Colonic mucosa (tissue), 4 donors: ENCODE data around the gene NTMT1. TPM values are rescaled to one million over a fixed set of nuclear protein-coding genes. Genes with fewer than 3 reads are reported as not detected.

Experiments
- DNase-seq: peaks from one replicate; pipeline ENCODE4 v3.0.0-alpha.2; 2020
- H3K27ac ChIP-seq: fragments of 200-600 bp; one replicate; pipeline ENCODE4 v1.8.0; 2021
- H3K27me3 ChIP-seq: fragments of 200-600 bp; one replicate; pipeline ENCODE4 v1.8.0; 2021
- H3K36me3 ChIP-seq: fragments of 200-600 bp; one replicate; pipeline ENCODE4 v1.8.0; 2021
- H3K4me1 ChIP-seq: fragments of 200-600 bp; one replicate; pipeline ENCODE4 v1.8.0; 2021; ENCODE audit warnings: mild to moderate bottlenecking
- H3K4me3 ChIP-seq: fragments of 200-600 bp; one replicate; pipeline ENCODE4 v1.8.0; 2021
- H3K9ac ChIP-seq, 2 donors: one replicate each; pipeline ENCODE4 v1.7.0; 2013; ENCODE audit warnings: control low read depth in 2 of 2, low read depth in 2 of 2, low read length in 2 of 2
- H3K9me3 ChIP-seq: fragments of 200-600 bp; one replicate; pipeline ENCODE4 v1.8.0; 2021
- CTCF ChIP-seq: fragments of 200-600 bp; IDR thresholded peaks from one replicate; pipeline ENCODE4 v1.8.0; 2022; ENCODE audit warnings: antibody characterized with exemption, mild to moderate bottlenecking
- intact Hi-C: fragments of 100-400 bp; cut with DNase I; formaldehyde crosslinking; loops from one replicate; pipeline ENCODE4 v1.14.1; 2022
- total RNA-seq, 2 donors: library from RNA; stranded (reverse); fragmentation: NEBNext Ultra II Directional in 1 of 2; extraction: Animal tissue kit (Norgen Biotek cat#: 25700) in 1 of 2; gene quantifications; one replicate each; pipeline ENCODE4 v1.2.1, GENCODE V29; 2021
- donor health status: healthy.
- donor health status: DM: no; HTN: no; CAD: no.
- donor health status: DM: no; HTN: no; CAD: no.

NTMT1 gene
- total RNA-seq, 2 donors from 2014 or later: 25.3 to 50.2 TPM

- Histone ChIP-seq H3K4me1 (peaks cover 8% of the 10 kb centered on the region), H3K27me3 (no peaks in the 10 kb centered on the region), H3K36me3 (no peaks in the 10 kb centered on the region), H3K4me3 (peak overlapping the region; percentile 57), H3K27ac (peak overlapping the region; percentile 79), H3K9ac (peak overlapping the region; percentile 77 to 88), H3K9me3 (no peaks in the 10 kb centered on the region)
- no peak for DNase-seq
- no peak for TF ChIP-seq CTCF
- intact Hi-C loops: loop anchor here (2.0 kb wide), 2 partner anchors 437 to 473 kb away; no protein-coding TSS in a partner anchor
Measured at GRCh38 chr9:129610213-129610472, 15.8 kb upstream of the NTMT1 start.

- Histone ChIP-seq H3K9me3 (no peaks in the 10 kb centered on the region), H3K4me3 (peak overlapping the region; percentile 57), H3K9ac (peak overlapping the region; percentile 77 to 88), H3K27me3 (no peaks in the 10 kb centered on the region), H3K4me1 (peaks cover 8% of the 10 kb centered on the region), H3K27ac (peak overlapping the region; percentile 79), H3K36me3 (no peaks in the 10 kb centered on the region)
- TF ChIP-seq CTCF: peak; percentile 89
- intact Hi-C loops: loop anchor here (2.0 kb wide), 2 partner anchors 438 to 474 kb away; no protein-coding TSS in a partner anchor
- DNase-seq: peak; percentile 83
Measured at GRCh38 chr9:129610473-129611306, 15.3 kb upstream of the NTMT1 start.

- peak overlapping the region; percentile 57 for H3K4me3 ChIP-seq
Measured at GRCh38 chr9:129611307-129611800, 14.6 kb upstream of the NTMT1 start.

DNA sequence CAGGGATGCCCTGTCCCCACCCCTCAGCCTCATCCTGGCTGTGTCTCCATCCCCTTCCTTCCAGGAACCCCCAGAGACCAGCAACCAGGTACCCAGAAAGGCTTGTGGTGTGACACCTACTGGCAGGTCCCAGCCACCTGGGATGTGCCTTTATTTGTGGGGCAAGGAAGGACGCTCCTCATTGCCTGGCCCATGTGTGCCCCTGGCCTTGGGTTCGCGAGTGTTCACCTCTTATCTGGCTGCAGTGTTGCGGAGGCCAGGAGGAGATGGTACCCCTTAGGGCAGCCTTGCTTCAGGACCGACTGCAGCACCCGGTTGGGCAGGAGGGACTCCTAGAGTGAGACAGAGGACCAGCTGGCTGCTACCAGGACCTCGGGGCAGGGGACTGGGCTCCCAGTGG is 13.8 kb upstream of the NTMT1 start:
- no peak for TF ChIP-seq CTCF
- no peak for DNase-seq
- no peaks in the 10 kb centered on the region for H3K36me3 ChIP-seq
- no peak overlapping the region for H3K27ac ChIP-seq
- H3K9me3 ChIP-seq: no peaks in the 10 kb centered on the region
- no peak overlapping the region for H3K4me3 ChIP-seq
- intact Hi-C loops: no loop called here
- H3K9ac ChIP-seq: no peak overlapping the region
- H3K4me1 ChIP-seq: peaks cover 8% of the 10 kb centered on the region
- H3K27me3 ChIP-seq: no peaks in the 10 kb centered on the region

More at GRCh38 chr9:129611307-129611800, 14.6 kb upstream of the NTMT1 start:
- Histone ChIP-seq H3K27ac (no peak overlapping the region), H3K27me3 (no peaks in the 10 kb centered on the region), H3K9ac (peak overlapping the region; percentile 77 to 88), H3K9me3 (no peaks in the 10 kb centered on the region), H3K4me1 (peaks cover 8% of the 10 kb centered on the region), H3K36me3 (no peaks in the 10 kb centered on the region)
- no peak for TF ChIP-seq CTCF
- DNase-seq: no peak
- intact Hi-C loops: loop anchor here (2.0 kb wide), 2 partner anchors 439 to 475 kb away; no protein-coding TSS in a partner anchor

DNA sequence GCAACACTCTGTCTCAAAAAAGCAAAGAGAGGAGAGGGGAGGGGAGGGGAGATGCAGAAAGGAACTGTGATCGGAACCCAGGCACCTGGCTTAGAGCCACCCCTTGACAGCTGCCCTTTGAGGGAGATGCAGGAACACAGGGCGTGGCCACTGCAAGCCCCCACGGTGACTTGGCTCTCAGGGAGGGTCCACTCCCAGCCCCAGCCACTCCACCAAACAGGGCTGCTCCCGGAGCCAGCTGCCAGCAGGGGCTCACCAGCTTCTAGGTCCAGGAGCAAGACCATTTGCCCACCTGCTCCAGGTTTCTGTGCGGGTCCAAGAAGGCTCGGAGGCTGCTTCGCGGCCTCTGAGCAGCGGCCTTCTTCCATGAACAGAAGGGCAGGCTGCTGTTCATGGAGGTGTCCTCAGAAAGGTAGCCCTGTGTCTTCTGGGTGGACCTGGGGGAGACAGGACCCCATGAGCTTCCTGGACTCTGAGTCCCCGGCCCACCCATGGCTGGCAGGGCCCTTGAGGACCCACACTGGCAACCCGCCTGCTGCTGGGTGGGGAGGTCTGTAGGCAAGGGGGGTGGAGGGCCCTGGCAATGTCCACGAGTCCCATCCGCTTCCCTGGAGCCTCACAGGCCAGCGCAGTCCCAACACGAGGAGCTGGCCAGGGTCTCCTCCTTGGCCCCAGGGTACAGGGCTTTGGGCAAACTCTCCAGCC is 13.0 kb upstream of the NTMT1 start:
- Histone ChIP-seq H3K4me1 (peaks cover 8% of the 10 kb centered on the region), H3K4me3 (no peak overlapping the region), H3K27ac (no peak overlapping the region), H3K9me3 (no peaks in the 10 kb centered on the region), H3K27me3 (no peaks in the 10 kb centered on the region), H3K36me3 (no peaks in the 10 kb centered on the region), H3K9ac (no peak overlapping the region)
- TF ChIP-seq CTCF: no peak
- DNase-seq: no peak
- intact Hi-C loops: no loop called here
